Stimulated activated CD4-positive, alpha-beta T cell treated with anti-CD3 and anti-CD28 coated beads, Interleukin-4, amount 100 ng/mL, for 48 hours (primary cell): ENCODE measurements around the gene NEUROD6.

Experiments
- DNase-seq, 2 donors: peaks; one replicate each; pipeline ENCODE4 v3.0.0-alpha.2; 2020; ENCODE audit warnings: low read depth in 2 of 2

Gene NEUROD6

GRCh38 chr7:31333291-31333690 is 7.2 kb downstream of the NEUROD6 start:
- DNase-seq, result no peak

GRCh38 chr7:31327071-31327470 is 13.5 kb downstream of the NEUROD6 start:
- no peak for DNase-seq

- DNase-seq, result no peak
Measured at GRCh38 chr7:31326416-31326815, 14.1 kb downstream of the NEUROD6 start.

- no peak for DNase-seq
Measured at GRCh38 chr7:31323101-31323500, 17.4 kb downstream of the NEUROD6 start.

- DNase-seq, result no peak
Measured at GRCh38 chr7:31320675-31321074, 19.9 kb downstream of the NEUROD6 start.

- no peak for DNase-seq
Measured at GRCh38 chr7:31318313-31318712, 22.2 kb downstream of the NEUROD6 start.

GRCh38 chr7:31316876-31317275 is 23.6 kb downstream of the NEUROD6 start:
- DNase-seq, result no peak

- no peak for DNase-seq
Measured at GRCh38 chr7:31315758-31316157, 24.8 kb downstream of the NEUROD6 start.

- no peak for DNase-seq
Measured at GRCh38 chr7:31314781-31315180, 25.7 kb downstream of the NEUROD6 start.

- DNase-seq, result no peak
Measured at GRCh38 chr7:31312889-31313288, 27.6 kb downstream of the NEUROD6 start.

- no peak for DNase-seq
Measured at GRCh38 chr7:31311552-31311951, 29.0 kb downstream of the NEUROD6 start.

- DNase-seq, result no peak
Measured at GRCh38 chr7:31310321-31310935, 30.1 kb downstream of the NEUROD6 start.

- DNase-seq, result no peak
Measured at GRCh38 chr7:31309407-31309806, 31.1 kb downstream of the NEUROD6 start.

GRCh38 chr7:31308652-31309051 is 31.9 kb downstream of the NEUROD6 start:
- no peak for DNase-seq

GRCh38 chr7:31307972-31308371 is 32.6 kb downstream of the NEUROD6 start:
- no peak for DNase-seq

- no peak for DNase-seq
Measured at GRCh38 chr7:31305260-31305659, 35.3 kb downstream of the NEUROD6 start.

GRCh38 chr7:31304446-31304845 is 36.1 kb downstream of the NEUROD6 start:
- no peak for DNase-seq

GRCh38 chr7:31302356-31302755 is 38.2 kb downstream of the NEUROD6 start:
- DNase-seq, result no peak

- DNase-seq, result no peak
Measured at GRCh38 chr7:31299336-31299735, 41.2 kb downstream of the NEUROD6 start.

- no peak for DNase-seq
Measured at GRCh38 chr7:31290601-31291000, 49.9 kb downstream of the NEUROD6 start.
